Breast epithelium (tissue), 4 donors: ENCODE data around the gene GRIA4. TPM values are rescaled to one million over a fixed set of nuclear protein-coding genes. Genes with fewer than 3 reads are reported as not detected.

ENCODE experiments used
- DNase-seq, 2 donors: peaks; one replicate each; pipeline ENCODE4 v3.0.0-alpha.2; 2019; ENCODE audit warnings: low spot score in 2 of 2
- H3K27ac ChIP-seq, 2 donors: fragments of 200-600 bp; sonication (generic) in 1 of 2; one replicate each; pipeline ENCODE4 v1.5.1; 2016 to 2019; ENCODE audit warnings: mild to moderate bottlenecking in 1 of 2
- H3K27me3 ChIP-seq, 2 donors: fragments of 200-600 bp; sonication (generic) in 1 of 2; one replicate each; pipeline versions ENCODE4 v1.5.1 to v1.6.0; 2017 to 2019; ENCODE audit warnings: control low read depth in 1 of 2, mild to moderate bottlenecking in 1 of 2
- H3K36me3 ChIP-seq: fragments of 200-600 bp; one replicate; pipeline ENCODE4 v1.5.1; 2019
- H3K4me1 ChIP-seq, 2 donors: fragments of 200-600 bp; sonication (generic); one replicate each; pipeline ENCODE4 v1.5.1; 2016 to 2019; ENCODE audit warnings: control low read depth in 1 of 2
- H3K4me3 ChIP-seq, 3 donors: fragments of 200-600 bp; sonication (generic); 1 replicate in 2 of 3; 2 replicates in 1 of 3; pipeline ENCODE4 v1.5.1; 2016 to 2019; ENCODE audit warnings: mild to moderate bottlenecking in 3 of 3, moderate library complexity in 2 of 3
- H3K9me3 ChIP-seq, 2 donors: fragments of 200-600 bp; sonication (generic) in 1 of 2; one replicate each; pipeline ENCODE4 v1.5.1; 2016 to 2019; ENCODE audit warnings: control low read depth in 1 of 2
- POLR2A ChIP-seq: fragments of 450-650 bp; IDR thresholded peaks from one replicate; pipeline ENCODE4 v1.6.1; 2016; ENCODE audit warnings: antibody characterized with exemption, mild to moderate bottlenecking, moderate library complexity
- POLR2AphosphoS5 ChIP-seq, 3 donors: sonication (generic); formaldehyde crosslinking; IDR thresholded peaks; one replicate each; pipeline ENCODE4 v1.6.1; 2017; ENCODE audit warnings: antibody characterized with exemption in 3 of 3
- intact Hi-C: fragments of 100-400 bp; cut with DNase I; formaldehyde crosslinking; loops from one replicate; pipeline ENCODE4 v1.15.1; 2023; ENCODE audit warnings: low total_unique reads
- total RNA-seq, 3 donors: library from RNA; depleted of rRNA; stranded (reverse); fragments of >200 nt; gene quantifications; one replicate each; pipeline ENCODE4 v1.1.0, GENCODE V29; 2016
- TF ChIP-seq, protein P1 (sequence below), 3 donors: fragments of 450-650 bp; IDR thresholded peaks; one replicate each; pipeline ENCODE4 v1.5.1; 2016 to 2017; ENCODE audit warnings: antibody characterized with exemption in 3 of 3, mild to moderate bottlenecking in 3 of 3, moderate library complexity in 3 of 3

Gene GRIA4
- total RNA-seq, 3 donors from 2014 or later = 14.1 to 27.7 TPM; not detected in 1

DNA sequence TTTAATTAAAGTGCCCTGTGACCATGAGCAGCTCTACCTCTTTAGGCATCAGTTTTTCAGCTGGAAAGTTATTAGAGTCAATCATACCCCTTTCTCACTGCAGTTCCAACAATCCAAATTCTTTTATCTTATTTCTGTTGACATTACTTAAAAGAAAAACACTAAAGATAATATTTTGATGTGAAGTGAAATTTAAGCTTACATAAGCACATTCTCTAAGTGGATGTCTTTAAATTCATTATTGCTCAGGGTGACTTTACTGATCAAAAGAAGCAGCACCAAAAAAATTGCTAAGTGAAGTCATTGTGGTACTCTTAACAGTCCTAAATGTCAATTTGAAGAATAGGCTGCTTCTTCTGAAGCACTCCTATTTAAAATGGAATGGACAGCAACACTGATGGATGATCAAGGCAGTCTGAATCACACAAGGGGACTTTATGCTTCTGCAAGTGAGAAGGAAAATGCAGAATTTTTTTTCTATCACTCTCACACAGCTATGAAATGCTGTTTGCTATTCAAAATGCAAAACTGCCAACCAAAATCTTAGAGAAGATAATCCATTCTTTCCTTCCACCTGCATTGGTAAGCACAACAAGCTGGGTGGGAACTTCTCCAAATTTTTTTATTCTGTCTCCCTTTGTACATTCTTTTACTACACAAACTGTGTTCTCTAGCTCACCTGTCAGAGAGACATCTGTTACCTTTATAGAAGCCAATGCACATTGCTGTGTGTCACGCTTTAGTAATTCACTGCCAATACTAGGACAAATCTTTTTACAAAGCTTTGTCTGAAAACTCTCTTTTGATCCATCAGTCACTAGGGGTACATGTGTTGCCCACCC lies 179.9 kb downstream of the GRIA4 start:
- Histone ChIP-seq H3K4me3 (no peak overlapping the region), H3K4me1 (no peaks in the 10 kb centered on the region), H3K9me3 (no peaks in the 10 kb centered on the region), H3K27ac (no peak overlapping the region), H3K36me3 (no peaks in the 10 kb centered on the region), H3K27me3 (no peaks in the 10 kb centered on the region)
- no peak for DNase-seq
- intact Hi-C loops = no loop called here
- TF ChIP-seq, protein P1, sequence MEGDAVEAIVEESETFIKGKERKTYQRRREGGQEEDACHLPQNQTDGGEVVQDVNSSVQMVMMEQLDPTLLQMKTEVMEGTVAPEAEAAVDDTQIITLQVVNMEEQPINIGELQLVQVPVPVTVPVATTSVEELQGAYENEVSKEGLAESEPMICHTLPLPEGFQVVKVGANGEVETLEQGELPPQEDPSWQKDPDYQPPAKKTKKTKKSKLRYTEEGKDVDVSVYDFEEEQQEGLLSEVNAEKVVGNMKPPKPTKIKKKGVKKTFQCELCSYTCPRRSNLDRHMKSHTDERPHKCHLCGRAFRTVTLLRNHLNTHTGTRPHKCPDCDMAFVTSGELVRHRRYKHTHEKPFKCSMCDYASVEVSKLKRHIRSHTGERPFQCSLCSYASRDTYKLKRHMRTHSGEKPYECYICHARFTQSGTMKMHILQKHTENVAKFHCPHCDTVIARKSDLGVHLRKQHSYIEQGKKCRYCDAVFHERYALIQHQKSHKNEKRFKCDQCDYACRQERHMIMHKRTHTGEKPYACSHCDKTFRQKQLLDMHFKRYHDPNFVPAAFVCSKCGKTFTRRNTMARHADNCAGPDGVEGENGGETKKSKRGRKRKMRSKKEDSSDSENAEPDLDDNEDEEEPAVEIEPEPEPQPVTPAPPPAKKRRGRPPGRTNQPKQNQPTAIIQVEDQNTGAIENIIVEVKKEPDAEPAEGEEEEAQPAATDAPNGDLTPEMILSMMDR (IDR thresholded peaks at IDR 0.05) = no peak
- TF ChIP-seq POLR2AphosphoS5 (IDR thresholded peaks at IDR 0.05) (no peak), POLR2A (no peak)

DNA sequence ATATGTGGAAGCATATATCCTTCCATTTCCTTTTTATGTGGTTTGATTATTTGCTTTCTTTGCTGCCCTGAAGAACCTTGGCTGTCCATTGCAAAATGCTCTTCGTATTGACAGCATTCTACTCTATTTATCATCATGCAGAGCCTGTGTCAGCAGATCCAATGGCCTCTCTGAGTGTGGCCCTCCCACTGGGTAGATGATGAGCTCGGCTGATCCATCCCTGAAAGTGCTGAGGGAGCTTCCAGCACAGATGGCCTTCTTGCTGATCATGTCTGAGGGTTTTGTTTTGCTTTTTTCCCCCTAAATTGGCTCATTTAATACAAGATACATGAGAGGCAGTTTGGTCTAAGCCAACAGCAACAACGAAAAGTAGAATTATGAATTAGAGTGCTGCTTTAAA lies 181.0 kb downstream of the GRIA4 start:
- Histone ChIP-seq H3K4me1 (no peaks in the 10 kb centered on the region), H3K27ac (no peak overlapping the region), H3K36me3 (no peaks in the 10 kb centered on the region), H3K4me3 (no peak overlapping the region), H3K9me3 (no peaks in the 10 kb centered on the region), H3K27me3 (no peaks in the 10 kb centered on the region)
- intact Hi-C loops = no loop called here
- DNase-seq = no peak
- TF ChIP-seq POLR2AphosphoS5 (IDR thresholded peaks at IDR 0.05) (no peak), POLR2A (no peak)
- TF ChIP-seq, protein P1 (IDR thresholded peaks at IDR 0.05) = no peak

DNA sequence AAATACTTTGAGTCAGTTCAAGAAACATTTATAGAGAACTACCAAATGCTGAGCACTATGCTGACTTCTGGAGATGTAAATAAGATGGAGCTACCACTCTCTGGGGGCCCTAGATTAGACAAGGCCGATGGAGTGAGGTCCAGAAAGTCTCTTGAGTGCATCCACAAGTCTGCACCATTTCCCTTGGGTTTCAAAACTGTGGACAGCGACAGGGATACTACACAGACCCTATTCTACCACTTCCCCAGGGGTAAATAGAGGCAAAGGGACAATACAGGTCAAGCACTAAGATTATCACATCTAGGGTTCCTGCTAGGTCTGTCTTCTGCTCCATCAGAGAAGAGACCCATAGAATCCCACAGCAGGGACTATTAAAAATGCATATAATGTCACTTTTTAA lies 183.2 kb downstream of the GRIA4 start:
- intact Hi-C loops = no loop called here
- H3K36me3 ChIP-seq = no peaks in the 10 kb centered on the region

DNA sequence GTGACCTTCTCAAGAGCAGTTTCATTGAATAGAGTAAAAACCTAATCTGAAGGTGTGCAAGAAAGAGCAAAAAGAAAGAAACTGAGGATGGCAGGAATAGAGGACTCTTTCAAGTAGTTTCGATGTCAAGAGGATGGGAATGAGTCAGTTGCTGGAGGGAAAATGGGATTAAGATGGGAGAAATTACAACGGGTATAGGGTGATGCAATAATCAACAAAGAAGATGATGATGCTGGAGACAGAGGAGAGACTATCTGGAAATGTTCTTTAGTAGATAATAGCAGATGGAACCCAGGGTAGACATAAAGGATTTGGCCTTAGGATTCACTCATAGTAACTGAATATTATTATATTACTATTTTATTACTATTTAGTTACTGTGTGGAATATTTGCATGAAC lies 189.4 kb downstream of the GRIA4 start:
- H3K9me3 ChIP-seq = no peaks in the 10 kb centered on the region
- intact Hi-C loops = no loop called here
- TF ChIP-seq POLR2A = no peak
- TF ChIP-seq, protein P1 (IDR thresholded peaks at IDR 0.05) = no peak
- TF ChIP-seq POLR2AphosphoS5 (IDR thresholded peaks at IDR 0.05) = no peak
- no peaks in the 10 kb centered on the region for H3K4me1 ChIP-seq
- no peaks in the 10 kb centered on the region for H3K27me3 ChIP-seq
- no peaks in the 10 kb centered on the region for H3K36me3 ChIP-seq
- no peak overlapping the region for H3K27ac ChIP-seq
- no peak overlapping the region for H3K4me3 ChIP-seq
- DNase-seq = no peak

More for the DNA sequence above, 183.2 kb downstream of the GRIA4 start:
- Histone ChIP-seq H3K4me3 (no peak overlapping the region), H3K27me3 (no peaks in the 10 kb centered on the region), H3K9me3 (no peaks in the 10 kb centered on the region), H3K4me1 (no peaks in the 10 kb centered on the region), H3K27ac (no peak overlapping the region)
- TF ChIP-seq POLR2AphosphoS5 (IDR thresholded peaks at IDR 0.05) = no peak
- DNase-seq = no peak

DNA sequence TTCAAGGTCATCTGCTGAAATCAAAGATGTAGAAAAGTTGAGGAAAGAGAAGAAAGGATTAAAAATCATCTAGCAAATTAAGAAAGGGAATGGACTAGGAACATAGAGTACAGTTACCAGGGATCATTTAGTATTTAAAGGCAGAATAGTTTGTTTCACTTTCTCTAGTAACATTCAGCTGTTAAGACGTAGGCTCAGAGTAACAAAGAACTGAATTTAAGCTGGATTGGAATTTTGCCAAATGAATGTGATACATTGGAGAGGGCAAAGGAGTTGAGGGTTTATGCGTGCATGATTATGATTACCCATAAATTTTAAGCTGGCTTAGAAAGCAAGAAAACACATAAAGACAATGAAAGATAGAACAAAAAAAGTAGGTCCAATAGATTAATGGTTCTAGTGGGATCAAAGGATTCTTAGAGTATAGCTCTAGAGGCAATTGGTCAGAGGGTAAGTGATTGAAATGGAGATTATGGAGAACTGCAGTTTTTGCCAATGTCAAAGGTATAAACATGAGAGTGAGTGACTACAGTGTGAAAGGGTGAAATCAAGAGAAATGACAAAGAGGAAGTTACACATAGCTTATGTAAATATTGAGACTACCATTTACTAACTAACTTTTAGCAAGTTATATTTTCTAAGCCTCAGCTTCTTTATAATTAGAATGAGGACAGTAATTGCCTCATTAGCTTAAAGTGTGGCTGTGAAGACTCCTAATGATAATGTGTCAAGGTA lies 190.0 kb downstream of the GRIA4 start:
- intact Hi-C loops = loop anchor here (5.0 kb wide), 1 partner anchor 1113 kb away; no protein-coding TSS in a partner anchor
- no peak overlapping the region for H3K27ac ChIP-seq
- H3K27me3 ChIP-seq = no peaks in the 10 kb centered on the region
- H3K4me3 ChIP-seq = no peak overlapping the region
- H3K4me1 ChIP-seq = no peaks in the 10 kb centered on the region
- DNase-seq = no peak
- TF ChIP-seq POLR2AphosphoS5 (IDR thresholded peaks at IDR 0.05) (no peak), POLR2A (no peak)
- TF ChIP-seq, protein P1 (IDR thresholded peaks at IDR 0.05) = no peak
- H3K36me3 ChIP-seq = no peaks in the 10 kb centered on the region
- H3K9me3 ChIP-seq = no peaks in the 10 kb centered on the region
